ENCODE data around the gene OSGIN1.

OSGIN1 gene

DNA sequence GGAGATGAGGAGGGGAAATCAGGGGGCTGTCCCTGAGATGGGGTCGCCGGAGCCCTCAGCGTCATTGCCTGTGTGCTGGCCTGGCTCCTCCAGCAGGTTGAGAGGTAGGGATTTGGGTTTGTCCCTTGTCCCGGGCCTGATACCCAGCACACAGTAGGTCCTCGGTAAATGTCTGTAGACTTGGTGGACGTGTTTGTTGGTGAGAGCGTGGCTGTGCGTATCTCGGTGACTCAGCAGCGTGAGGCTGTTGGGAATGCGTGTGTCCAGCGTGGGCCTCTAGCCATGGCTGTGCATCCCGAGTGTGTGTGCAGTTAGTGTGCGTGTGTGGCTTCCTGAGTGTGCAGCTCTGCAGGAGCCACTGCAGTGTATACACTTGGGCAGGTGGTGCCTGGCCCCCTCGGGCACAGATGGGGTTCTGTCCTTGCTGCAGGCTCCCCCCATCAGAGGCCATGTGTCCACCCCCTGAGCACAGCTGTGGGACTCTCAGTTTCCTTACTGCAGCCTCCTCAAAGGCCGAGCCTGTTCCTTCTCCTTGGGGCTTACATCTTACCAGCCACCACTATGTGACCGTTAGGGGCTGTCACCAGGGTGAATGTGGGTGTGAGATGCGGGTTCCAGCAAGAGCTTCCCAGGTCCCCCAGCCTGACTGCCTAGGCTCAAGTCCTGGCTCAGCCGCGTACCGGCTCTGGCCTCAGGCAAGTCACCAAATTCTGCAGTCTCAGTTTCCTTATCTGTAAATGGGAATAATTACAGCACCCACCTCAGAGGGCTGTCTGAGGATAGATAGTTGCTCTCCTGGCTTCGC is 20.7 kb downstream of the OSGIN1 start:
- FAIRE-seq = no peak

DNA sequence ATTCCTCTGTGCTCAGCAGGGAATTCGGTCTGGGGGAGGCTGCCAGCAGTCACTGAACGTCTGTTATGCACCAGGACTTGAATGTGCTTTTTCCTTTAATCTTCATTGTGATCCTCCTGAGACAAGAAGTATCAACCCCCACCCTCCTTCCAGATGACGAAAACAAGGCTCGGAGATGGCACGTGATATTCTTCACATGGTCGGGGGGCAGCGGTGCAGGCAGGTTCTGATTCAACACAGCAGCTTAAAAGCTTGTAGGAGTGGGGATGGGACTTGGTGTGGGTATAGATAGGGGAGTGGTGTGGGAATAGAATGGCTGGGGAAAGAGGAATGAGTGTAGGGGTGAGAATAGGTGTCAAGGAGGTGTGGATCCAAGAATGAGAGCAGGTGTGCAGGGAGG is 21.4 kb downstream of the OSGIN1 start:
- no peak for FAIRE-seq

DNA sequence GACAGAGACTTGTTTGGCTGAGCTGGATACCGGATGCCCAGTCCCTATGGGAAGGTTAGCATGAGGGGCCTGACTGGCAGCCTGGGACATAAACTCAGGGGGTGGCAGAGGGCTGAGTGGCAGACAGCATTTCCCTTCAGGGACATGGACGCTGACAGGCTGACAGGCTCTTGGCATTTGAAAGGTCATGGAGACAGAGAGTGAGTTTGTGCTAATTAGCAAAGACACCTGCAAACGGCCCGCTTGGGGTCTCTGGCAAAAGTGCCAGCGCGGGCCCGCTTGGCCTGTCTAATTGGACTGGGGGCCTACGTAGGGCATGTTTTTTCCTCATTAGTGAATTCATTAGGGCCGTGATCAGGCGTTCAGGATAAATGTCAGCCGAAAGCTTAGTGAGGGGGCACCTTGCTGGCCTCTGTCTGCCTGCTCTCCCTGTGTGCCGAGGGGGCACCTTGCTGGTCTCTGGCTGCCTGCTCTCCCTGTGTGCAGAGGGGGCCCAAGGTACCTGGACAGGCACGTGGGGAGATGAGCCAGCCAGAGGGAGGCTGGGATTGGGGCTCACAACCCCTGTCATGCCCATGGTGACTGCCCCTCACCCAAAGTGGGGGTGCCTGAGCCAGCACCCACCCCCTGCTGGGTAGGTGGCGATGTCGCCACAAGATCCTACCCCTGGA is 22.7 kb downstream of the OSGIN1 start:
- FAIRE-seq = no peak

DNA sequence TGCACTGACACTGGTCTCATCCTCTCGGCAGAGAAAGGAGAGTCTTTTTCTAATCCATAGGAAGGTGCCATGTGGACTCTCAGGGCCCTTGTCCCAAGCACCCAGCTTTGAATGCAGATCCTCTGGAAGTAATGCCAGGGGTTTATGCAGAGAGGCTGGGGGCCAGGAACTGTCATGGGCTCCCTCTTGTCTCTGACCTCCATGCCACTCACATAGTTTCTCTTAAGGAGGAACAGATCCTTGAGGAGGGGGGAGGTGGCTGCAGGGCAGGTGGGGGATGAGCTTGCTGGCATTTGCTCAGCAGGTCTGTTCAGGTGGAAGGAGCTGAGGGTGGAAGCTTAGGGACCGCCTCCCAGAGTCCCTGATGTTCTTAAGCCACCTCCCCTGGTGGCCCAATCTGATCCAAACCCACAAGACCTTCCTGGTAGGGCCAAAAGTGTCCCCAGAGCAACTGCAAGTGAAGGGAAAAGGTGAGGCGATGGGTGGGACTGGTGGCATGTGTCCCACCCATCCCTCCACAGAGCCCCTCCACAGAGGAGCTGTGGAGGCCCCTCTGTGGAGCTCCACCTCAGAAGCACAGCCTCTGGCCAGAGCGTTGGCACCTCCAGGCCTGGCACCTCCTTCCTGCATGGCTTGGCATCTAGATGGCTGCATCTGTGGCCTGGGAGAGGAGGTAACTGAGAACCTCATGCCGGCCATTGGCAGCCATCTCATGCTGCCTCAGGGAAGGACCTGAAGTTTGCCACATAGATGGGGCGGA is 24.2 kb downstream of the OSGIN1 start:
- FAIRE-seq = no peak

DNA sequence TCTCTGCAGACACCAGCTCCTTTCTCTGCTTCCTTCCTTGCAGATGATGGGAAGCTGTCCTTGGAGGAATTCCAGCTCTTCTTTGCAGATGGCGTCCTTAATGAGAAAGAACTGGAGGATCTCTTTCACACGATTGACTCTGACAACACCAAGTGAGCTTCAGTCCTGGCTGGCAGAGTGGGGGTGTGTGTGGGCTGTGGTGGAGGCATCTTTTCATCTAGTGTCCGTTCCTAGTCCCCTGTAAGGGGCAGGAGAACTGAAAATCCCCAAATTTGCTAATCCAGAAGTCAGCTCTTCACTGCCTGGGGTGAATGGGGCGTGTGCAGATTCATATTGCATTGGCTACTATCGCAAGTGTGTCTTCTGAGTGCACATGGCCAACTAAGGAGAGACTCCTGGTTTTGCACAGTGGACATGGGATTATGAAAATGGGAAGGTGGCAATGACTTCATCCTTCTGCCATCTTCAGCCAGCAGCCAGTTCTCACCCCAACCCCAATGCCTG is 25.4 kb downstream of the OSGIN1 start:
- FAIRE-seq = no peak

DNA sequence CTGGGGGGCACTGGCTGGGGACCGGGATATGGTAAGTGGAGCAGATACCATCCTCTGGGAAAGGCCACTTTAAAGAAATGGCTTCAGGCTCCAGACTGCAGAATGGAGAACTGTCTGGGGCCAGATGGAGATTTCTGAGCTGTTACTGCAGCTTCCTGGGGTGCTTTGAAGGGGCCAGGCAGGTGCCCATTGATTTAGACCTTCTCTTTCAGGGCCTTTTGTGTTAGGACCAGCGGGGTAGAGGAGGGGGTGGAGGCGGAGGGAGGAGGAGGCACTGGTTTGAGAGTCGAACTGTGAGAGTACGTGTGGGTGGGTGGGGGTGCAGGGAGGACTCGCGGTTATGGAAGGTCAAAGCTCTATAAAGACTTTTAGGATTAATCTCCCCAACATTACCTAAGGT is 26.4 kb downstream of the OSGIN1 start:
- FAIRE-seq = no peak

DNA sequence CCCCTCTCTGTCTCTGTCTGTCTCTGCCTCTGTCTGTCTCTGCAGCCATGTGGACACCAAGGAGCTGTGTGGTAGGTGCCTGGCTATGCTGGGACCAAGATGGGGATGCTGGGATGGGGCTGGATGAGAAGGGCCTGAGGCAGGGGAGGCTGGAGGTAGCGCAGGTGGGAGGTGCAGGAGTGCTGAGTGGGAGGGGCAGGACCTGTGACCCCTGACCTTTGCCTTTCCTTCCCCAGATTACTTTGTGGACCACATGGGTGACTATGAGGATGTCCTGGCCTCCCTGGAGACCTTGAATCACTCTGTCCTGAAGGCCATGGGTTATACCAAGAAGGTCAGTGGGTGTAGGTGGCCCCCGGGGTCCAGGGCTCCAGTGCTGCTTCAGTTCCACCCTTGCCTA is 27.8 kb downstream of the OSGIN1 start:
- no peak for FAIRE-seq

DNA sequence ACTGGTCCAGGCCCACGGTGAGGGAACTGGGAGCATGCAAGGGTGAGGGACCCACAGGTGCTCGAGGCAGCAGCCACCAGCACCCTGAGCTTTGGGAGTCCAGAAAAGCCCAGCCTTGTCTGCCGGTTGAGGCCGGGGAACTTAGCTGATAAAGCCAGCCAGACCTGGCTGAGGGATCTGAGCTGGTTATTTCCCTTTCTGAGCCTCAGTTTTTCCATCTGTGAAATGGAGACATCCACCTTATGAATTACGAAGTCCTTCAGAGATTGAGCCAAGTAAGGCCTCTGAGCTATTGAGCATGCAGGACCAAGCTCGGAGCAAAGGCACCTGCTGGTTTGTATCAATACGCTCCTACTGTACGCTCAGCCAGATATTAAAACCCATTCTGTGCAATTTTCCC is 28.8 kb downstream of the OSGIN1 start:
- FAIRE-seq = no peak

DNA sequence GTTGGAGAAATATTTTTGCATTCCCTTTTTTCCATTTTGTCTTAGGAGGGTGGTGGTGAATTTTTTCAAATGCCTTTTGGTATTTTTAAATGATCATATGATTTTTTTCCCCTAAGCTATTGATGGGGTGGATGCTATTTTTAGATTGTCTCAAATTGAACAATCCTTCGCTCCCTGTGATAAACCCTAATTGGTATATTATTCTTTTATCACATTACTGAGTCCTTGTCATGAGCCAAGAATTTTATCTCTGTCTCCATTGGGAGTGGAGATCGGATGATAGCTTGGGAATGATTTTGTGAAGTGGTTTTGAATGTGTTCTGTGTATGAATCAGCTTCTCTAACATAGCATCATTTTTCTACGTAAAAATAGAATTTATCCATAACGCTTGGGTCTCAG is 30.5 kb downstream of the OSGIN1 start:
- FAIRE-seq = no peak

DNA sequence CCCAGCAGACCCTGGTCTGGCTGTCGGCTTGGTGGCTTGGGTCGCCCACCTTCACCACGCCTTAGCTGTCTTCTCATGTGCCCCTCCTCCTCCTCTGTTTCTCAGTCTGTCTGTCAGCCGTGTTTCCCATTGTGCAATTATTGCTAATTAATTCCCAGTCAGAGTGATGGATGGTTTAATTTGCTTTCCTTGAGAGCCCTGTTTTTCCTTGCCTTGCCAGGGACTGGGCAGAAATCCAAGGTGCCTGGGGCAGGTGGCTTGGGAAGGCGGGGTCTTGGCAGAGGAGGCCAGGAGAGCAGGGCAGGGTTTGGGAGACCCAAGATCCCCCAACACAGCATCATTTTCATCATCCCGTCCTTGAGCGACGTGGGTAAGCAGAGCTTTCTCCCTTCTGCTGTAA is 36.3 kb downstream of the OSGIN1 start:
- FAIRE-seq = no peak

DNA sequence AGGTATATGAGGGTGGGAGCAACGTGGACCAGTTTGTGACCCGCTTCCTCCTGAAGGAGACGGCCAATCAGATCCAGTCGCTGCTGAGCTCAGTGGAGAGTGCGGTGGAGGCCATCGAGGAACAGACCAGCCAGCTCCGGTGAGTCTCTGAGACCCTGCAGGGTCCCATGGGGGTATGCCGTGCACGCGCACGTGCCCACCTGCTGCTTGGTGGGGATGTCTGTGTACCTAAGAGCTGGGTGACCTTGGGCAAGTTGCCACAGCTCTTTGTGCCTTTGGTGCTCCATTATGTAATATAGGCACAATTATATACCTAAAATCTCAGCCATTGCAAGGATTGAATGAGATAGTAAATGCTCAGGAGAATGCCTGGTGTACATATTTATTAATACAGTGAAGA is 37.5 kb downstream of the OSGIN1 start:
- FAIRE-seq = no peak

DNA sequence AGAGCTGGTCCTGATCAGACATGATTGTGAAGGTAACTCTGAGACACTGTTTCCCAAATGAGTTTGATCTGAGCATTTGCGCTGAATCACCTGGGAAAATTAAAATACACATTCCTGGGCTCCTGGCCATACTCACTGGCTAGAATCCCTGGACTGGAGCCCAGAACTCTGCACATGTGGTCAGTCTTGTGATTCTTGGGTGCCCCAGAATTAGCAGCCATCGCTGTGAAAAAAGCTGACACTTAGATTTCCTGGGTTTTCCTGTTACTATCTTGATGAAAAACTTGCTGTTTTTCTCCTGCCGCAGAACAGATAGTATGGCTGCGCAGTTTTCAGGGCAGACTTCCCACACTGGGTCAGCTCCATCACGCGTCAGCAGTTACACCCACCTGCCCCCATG is 39.6 kb downstream of the OSGIN1 start:
- FAIRE-seq = no peak

DNA sequence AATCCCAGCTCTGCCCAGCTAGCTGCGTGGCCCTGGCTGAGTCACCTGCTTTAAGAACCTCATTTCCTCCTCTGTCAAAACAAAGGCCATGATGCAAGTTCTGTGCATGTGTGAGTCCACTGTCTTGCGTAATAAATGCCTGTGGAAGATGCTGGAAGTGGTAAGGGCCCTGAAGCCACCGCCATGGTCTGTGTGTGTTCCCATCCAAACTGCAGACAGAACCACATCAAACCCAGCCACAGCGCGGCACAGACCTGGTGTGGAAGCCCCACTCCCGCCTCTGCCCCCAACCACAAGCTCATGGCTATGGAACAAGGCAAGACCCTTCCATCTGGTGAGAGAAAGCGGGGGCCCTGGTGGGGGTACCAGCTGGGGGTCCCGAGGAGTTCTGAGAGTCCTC is 41.0 kb downstream of the OSGIN1 start:
- FAIRE-seq = no peak

DNA sequence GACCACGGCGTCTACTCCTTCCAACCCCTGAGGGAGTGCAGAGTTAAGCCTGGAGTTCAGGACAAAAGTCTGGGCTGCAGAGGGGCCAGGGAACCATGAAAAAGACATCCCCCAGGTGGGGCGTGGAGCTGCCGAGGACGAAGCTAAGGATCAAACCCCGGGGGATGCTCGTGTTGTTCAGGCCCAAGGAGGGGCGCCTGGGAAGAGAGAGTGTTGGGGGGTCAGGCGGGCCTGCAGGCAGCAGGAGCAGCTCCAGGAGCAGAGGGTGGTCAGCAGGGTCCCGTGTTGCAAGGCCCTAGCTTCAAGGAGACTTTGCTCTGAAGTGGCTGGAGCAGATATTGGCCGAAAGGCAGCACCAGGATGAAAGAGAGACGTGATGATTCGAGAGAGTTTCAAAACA is 41.7 kb downstream of the OSGIN1 start:
- FAIRE-seq = no peak

DNA sequence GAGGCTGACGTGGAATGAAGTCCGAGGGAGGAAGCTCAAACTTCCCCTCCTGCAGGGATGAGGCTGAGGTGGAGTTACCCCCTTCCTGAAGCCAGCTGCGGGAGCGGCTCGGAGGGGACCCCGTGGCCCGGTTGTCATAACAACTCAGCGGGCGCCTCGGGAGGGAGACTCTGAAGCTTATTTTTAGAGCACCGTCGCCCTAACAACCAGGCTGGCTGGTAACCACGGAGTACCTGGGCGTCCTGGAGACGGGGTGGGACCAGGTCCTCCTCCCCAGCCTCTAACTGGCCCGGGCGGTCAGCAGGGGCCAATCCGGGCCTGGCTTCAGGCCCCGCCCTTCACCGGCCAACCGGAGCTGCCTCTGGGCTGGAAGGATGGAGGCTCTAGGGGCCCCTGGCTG is 42.7 kb downstream of the OSGIN1 start:
- FAIRE-seq = no peak

DNA sequence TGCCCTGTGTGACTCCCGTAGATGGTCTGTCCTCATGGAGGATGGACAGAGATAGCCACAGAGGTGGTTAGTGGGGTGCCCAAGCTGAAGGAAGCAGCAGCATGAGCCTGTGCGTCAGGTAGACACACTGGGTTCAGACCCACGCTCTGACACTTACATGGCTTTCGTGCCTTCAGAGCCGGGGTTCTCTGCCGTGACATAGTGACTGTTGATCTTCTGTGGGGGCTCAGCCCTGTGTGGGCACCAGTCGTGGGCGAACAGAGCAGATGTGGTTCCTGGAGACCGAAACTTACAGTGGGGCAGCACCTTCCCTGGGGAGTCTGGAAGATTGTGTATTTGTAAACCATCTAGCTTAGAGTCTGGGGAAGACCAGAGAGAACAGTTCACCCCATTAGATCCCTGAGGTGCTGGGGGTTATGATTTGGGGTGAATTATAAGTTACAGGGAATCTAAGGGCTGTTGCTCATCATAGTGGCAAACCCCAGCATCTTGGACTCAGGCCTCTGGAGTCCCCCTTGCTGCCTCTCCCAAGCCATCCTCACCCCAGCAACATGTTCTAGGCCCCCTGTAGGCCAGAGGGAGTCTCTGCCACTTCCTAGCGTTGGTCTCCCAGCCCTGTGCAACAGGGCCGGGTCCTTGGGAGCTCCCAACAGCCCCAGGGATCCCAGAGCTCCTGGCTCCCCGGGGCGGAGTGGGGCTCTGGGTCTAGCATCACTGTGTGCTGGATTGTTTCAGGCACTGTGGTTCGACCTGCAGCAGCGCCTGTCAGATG is 43.6 kb downstream of the OSGIN1 start:
- FAIRE-seq = no peak

DNA sequence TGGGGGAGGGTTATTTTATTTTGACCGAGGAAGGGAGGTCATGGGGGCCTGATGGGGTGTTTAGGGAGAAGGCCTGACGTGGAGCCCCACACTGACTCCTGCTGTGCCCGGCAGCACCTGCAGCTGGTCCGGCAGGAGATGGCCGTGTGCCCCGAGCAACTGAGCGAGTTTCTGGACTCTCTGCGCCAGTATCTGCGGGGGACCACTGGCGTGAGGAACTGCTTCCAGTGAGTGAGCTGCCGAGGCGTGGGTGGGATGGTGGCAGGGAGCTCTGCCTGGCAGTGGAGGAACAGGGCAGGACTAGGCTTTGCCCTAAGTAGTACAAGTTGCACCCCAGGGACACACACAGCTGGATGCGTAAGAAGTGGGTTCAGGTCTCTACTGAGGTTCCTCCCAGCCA is 45.1 kb downstream of the OSGIN1 start:
- FAIRE-seq = no peak

DNA sequence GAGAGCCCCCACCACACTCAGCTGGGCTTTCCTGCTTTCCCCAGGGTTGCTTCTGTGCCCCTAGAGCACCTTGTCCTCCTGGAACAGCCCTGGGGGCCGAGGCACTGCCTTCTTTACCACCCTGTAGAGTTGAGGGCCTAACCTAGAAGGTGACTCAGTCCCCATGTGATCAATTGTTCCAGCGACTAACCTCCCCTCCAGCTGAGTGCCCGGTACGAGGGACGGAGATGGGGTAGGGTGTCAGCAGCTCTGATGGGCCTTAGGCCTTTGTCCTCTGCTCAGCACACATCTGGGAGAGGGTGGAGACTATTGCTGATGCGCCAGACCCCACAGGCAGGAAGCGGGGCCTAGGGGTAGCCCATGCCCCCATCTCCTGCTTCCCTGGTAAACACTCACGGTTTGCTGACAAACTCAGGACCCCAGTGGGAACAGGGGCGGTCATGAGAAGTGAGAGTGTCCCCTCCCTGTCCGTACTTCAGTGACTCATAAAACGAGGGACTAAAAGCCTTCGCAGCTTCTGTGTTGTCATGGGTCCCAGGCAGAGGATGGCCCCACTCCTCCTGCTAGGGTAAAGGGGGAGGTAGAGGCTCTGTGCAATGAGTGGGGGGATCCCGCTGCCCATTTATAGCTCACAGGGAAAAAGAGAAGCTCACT is 48.1 kb downstream of the OSGIN1 start:
- FAIRE-seq = no peak

DNA sequence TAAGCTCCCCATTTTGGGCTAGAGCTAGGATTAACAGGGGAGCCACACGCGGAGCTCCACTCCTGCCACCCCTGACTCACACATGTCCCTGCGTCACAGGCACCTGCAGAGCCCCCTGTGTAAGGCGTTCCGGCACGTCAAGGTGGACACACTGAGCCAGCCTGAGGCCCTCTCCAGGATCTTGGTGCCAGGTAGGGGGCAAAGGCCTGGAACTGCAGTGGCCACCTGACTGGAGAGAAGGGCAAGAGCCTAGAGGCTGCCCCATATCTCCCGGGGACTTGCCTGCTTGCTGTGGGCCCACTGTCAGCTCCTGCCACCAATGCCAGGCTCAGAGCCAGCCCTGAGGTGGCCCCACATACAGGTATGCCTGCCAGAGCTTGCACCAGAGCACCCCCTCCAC is 48.7 kb downstream of the OSGIN1 start:
- no peak for FAIRE-seq

DNA sequence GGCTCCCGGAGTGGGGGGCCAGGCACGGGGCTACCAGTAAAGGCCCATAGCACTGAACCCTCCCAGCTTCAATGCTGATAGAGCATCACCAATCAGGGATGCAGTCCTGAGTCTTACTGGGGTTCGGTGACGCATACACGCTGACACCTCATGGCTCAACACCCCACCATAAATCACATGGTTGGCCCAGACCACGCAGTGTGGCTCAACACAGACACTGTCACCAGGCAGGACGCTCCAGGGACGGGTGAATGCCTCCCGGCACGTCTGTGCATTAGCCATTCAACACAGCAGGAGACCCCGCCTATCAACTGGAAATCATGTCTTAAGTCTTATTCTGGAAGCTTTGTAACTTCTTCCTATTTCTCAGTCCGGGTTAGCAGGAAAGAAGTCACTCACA is 50.0 kb downstream of the OSGIN1 start:
- FAIRE-seq = no peak

DNA sequence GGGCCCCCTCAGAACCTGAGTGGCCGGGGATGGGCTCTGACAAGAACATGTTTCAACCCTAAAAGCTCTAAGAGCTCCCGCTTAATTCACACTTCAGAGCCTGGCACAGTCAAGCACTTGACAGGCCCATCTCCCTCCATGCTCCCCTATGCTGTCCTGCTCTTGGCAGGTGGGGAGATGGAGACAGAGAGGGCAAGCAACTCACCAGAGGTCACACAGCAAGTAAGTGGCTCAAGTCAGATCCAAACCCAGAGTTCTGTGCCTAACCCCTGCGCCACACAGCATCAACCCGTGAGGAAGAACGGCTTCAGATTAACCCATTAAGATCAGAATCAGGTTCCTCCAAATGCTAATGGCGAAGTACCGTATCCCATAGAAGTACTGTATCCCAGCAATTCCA is 51.4 kb downstream of the OSGIN1 start:
- FAIRE-seq = no peak

DNA sequence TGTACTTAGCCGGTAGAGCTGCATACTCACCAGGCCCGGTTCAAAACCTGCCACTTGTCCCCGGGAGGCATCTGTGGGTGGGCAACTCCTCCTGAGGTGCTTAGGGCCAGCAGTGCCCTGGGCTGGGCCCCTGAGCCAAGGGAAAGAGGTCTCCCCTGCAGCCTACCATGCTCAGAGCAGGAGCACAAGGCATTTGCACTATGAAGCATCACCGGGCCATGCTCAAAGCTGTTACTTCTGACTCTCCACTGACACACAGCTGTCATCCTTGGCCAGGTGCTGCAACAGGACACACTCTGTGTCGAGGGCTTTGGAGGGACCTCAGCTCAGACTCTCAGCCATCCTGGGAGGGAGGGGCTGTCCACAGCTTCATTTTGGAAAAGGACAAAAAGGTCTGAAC is 52.4 kb downstream of the OSGIN1 start:
- FAIRE-seq = no peak

DNA sequence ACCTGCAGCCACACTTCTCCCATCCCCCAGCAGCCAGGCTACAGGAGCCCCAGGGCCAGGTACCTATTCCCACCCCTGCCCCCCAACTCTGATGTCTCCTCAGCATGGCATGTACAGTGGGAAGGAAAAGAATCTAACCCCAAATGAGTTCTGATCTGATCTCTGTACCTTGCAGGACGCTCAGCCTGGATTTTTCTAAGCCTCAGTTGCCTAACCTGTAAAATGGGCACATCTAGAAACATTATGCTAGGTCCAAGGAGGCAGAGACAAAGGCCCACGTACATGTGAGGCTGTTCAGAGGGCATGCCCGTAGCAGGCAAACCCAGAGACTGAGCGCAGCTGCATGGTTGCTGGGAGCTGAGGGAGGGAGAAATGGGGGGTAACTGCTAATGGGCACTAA is 54.5 kb downstream of the OSGIN1 start:
- FAIRE-seq = no peak
